HTERT RPE-1 (cell line): ENCODE data around the gene NXPH1.

ENCODE experiments used
- in situ Hi-C: fragments of 300-500 bp; cut with MboI; formaldehyde crosslinking; loops from 4 replicates; pipeline ENCODE4 v1.14.3; 2020; ENCODE audit warnings: low sequenced_read_pairs

Gene NXPH1

DNA sequence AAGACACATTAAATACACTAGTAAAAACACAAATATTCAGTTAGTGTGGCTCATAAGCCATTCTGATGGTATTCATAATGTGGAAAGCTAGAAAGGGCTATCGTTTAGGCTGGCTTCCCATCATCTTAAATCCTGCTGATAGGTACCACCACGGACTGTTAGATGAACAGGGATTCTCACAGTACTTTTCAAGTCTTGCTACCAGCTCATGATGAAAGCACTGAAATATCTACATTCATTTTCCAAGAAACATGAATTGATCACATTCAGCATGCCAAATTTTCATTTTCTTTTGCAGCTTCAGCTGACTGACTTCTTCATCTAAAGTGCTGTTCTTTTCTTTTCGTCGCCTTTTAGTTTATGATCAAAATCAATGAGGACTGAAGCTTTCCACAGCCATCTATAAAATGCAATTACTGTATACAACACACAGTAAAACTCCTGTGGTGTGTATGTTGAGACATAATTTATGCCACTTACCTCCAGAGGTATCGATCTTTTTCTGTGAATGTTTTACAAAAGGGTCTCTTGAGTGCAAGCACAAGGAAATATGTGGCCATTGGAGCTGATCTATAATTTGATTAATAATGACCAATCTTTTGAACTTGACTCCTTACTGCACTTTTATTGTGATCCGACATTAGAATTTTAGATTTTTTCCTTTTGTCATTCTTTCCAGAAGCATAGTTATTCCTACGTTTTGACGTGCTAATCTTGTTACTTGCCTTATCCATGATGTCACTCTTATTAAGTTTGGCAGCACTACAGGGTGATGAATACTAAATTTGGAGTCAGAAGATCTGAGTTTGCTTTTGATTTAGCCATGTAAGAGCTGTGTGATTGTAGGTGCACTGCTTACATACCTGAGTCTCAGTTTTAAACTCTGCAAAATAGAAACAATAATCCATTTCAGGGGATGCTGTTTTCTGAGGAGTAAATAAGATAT is 58.4 kb downstream of the NXPH1 start:
- in situ Hi-C loops, result no loop called here

DNA sequence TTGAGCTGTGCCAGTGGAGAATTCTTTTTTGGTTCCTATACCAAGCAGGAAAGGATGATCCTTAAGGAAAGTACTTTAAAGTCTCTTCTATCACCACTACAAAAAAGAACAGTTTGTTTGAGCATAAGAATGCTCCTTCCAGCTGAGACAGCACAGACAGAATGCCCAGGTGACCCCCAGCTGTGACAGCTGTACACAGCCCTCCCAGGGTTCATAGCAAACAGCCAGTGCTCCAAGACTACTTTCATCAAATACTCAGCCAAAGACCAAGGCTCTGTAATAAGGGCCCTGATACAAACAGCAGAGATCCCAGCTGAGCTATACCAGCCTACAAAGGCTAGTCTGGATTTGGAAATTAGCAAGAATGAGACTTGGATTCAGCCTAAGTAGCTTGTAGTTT is 65.7 kb downstream of the NXPH1 start:
- in situ Hi-C loops, result no loop called here

- in situ Hi-C loops, result no loop called here
Measured at GRCh38 chr7:8500286-8500685, 66.9 kb downstream of the NXPH1 start.

GRCh38 chr7:8507566-8507965 is 74.2 kb downstream of the NXPH1 start:
- in situ Hi-C loops, result no loop called here

DNA sequence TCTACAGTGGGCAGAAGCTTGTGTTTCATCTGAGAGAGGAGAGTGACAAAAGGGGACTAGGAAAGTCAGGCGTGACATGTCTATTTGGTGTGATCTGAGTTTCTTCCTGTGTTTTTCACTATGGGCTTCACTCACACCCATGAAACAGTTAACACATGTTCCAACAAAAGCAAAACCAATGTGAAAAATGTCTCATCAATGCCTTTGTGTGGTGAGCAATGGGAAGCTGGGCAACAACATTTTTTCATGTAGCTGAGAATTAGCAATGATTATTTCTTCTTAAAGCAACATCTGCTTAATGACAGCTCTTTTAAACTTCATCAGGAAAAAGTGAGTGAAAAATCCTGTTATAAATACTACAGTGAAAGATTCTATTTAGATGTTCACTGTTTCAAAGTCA is 76.2 kb downstream of the NXPH1 start:
- in situ Hi-C loops, result no loop called here

DNA sequence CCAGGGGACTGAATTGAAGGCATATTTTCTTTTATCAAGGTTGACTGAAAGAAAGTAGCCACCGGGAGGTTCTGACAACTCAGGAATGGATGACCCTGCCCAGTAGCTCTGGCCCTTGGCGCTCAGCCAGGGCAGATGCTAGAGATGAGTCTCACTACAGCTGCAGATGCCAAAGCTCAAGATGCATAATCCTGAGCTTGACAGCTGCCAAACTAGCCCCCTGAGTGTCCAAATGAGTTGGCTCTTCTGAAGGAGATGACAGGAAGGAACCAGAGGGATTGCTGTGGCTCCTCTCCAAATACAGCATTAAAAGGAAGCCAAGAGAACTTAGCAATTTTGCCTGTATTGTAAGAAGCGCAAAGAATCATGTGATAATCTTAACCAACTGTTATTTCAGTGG is 78.4 kb downstream of the NXPH1 start:
- in situ Hi-C loops, result no loop called here

DNA sequence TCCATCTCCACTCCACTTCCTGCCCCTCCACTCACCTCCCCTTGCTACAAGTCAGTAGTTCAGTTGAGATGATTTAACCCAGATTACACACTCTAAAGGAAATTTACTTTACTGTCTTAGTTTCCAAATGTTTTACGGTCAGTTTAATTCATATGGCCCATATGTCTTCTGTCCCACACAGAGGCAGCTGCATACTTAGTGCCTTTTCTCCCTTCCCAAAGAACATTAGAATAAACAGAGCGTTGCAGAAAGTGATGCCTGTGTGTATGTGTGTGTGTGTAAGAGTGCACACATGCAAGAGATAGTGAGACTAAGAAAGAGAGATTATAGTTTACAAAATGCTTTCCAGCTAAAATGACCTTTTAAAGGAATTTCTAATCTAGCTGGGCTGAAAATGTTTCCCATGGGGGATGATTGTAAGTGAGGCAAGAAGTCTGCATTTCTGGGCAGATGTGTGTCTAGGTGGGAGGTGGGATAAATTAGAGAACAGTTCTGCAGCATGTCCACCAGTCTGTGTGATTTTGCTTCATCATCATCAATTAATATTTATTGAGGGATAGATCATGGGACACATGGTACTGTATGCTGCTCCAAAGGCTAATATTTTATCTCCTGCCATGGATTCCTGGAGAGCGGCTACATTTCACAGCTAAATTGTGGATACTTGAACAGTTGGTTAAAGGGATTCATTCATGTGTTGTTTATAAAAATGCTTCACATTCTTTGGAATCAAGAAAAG is 81.5 kb downstream of the NXPH1 start:
- in situ Hi-C loops, result no loop called here

DNA sequence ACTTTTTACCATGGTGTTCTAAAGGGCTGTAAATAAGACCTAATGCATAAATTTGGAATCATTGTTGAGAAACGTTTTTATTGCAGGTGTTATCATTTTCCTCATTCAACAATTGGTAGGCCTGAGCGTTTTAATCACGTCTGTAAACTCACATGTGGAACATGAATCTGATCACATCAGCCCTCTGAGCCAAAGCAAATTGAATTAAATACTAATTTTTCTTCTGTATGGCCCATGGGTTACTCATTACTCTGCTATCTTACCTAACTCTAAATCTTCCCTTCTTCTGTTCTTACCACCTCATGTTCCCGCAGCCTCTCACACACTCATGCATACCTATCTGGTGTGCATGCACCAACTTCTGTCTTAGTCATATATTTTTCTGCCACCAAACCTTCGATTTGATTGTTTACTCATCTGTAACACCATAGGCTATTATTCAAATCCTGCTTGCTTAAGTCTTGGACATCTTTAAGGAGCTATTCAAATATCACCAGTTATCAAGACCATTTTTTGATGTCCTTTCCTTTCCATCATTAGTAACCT is 82.3 kb downstream of the NXPH1 start:
- in situ Hi-C loops, result no loop called here

DNA sequence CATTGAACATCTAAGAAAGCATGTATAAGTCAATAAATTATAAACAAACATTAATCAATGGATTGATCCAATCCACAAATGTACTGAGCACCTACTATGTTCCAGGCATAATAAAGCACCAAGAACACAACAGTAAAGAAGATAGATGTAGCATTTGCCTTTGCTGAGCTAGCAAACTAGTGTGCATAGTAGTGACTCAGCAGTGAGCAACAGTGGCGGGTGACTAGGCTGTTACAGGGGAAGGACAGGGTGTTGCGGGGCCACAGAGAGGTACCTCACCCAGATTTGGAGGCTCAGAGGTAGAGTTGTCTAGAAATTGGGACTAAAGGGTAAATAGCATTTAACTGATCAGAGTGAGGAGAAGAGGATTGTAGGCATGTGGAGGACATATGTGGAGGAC is 83.6 kb downstream of the NXPH1 start:
- in situ Hi-C loops, result no loop called here

GRCh38 chr7:8528311-8528710 is 94.9 kb downstream of the NXPH1 start:
- in situ Hi-C loops, result no loop called here

- in situ Hi-C loops, result no loop called here
Measured at GRCh38 chr7:8531991-8532515, 98.6 kb downstream of the NXPH1 start.

GRCh38 chr7:8536431-8536830 is 103.0 kb downstream of the NXPH1 start:
- in situ Hi-C loops, result no loop called here

GRCh38 chr7:8549046-8549445 is 115.6 kb downstream of the NXPH1 start:
- in situ Hi-C loops, result no loop called here

GRCh38 chr7:8560501-8560900 is 127.1 kb downstream of the NXPH1 start:
- in situ Hi-C loops, result no loop called here

GRCh38 chr7:8561449-8561848 is 128.0 kb downstream of the NXPH1 start:
- in situ Hi-C loops, result no loop called here

- in situ Hi-C loops, result no loop called here
Measured at GRCh38 chr7:8564281-8564680, 130.9 kb downstream of the NXPH1 start.

DNA sequence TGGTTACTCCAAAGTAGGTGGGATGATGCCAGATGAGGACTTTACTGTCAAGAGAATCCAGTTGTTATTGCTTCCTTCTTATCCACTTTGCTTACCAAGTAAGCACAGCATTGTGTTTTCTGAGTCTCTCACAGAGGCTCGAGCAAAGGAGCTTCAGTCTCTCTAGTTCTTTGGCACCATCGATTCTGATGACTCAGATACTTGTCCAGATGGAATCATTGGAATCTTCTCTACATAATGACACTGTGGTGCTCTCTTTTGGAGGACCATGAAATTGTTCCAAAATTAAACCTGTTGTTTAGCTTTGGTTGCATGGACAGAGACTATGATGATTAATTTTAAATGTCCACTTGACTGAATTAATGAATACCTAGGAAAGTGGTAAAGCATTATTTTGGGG is 132.6 kb downstream of the NXPH1 start:
- in situ Hi-C loops, result no loop called here

DNA sequence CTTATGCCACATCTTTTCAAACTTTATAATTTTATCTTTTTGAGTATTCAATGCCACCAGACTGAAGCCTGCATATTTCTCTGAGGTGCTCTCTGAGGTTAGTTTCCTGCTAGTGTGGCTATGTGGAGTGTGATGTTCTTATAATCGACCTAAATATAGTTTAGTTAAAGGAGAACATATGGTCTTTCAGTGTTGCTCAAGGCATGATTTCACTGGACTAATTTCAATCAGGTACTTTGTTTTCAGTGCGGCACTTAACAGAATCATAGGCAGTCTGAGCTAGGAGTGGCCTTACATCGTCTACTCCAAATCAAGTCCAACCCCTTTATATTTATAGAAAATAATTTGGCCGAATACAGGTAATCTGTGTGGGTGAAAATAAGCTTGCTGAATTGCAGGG is 134.2 kb downstream of the NXPH1 start:
- in situ Hi-C loops, result no loop called here

GRCh38 chr7:8579661-8580194 is 146.3 kb downstream of the NXPH1 start:
- in situ Hi-C loops, result no loop called here

DNA sequence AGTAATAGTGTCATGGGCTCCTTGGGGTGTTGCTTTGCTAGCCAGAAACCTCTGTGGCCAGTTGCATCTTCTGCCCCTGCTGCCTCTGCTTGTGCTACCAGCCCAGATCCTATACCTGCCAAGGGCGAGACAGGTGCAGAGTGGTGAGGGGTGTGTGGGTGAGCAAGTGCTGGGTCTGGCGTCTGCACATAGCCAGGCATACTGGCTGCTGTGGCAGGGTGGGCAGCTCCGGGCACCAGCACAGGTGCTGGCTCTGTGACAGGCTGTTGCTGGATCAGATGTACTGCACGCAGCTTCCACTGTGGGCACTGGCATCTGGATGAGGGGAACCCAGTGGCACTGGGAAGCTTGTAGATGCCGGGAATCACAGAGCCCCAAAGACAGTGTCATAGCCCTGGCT is 148.4 kb downstream of the NXPH1 start:
- in situ Hi-C loops, result no loop called here

GRCh38 chr7:8582728-8583127 is 149.3 kb downstream of the NXPH1 start:
- in situ Hi-C loops, result no loop called here
